NOMO-1 (cell line): ENCODE measurements around the gene PRR19.
A peak's percentile ranks its signal among the peaks of the same experiment; 100 is the strongest.

Source experiments
- DNase-seq, 2 experiments: peaks; one replicate each; lab custom pipeline; 2025; ENCODE audit not compliant: unreplicated experiment in 2 of 2; lab: John Stamatoyannopoulos, UW

Gene PRR19

DNA sequence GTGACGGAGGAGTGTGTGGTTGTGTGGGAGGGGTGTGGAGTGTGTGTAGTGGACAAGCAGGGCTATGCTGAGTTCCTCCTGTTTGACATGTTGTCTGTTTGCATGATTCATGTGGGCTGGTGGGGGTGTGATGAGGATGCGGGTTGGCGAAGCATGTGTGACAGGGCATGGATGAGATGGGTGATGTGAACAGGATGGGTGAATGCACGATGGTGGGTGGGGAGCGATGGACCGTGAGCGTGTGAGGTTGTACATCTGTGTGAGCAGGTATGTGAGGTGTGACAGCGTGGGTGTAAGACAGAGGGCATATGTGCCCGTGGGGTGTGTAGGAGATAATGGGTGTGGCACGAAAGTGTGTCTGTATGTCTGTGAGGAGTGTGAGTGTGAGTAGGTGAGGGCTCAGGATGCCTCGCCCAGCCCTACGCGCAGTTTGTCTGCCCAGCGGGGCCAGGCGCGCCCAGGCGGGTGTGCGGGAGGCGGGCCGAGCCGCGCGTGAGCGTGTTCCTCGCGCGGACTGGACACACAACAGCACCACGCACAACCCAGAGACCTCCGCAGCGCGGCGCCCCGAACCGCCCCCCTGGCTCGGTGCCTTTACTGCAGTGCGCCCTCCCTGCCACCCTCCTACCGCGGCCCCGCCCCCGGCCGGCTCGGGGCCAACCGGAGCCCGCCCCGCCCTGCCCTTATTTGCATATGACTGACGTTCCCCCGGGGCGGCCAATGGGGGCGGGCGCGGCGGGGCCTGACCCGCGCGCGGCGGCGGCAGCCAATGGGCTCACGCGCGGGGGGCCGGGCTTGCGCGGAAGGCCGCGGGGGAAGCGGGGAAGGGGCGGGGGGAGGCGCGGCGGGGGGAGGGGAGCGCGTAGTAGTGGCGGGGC, 18.5 kb upstream of the PRR19 start:
- DNase-seq = peak; percentile 84 to 98

DNA sequence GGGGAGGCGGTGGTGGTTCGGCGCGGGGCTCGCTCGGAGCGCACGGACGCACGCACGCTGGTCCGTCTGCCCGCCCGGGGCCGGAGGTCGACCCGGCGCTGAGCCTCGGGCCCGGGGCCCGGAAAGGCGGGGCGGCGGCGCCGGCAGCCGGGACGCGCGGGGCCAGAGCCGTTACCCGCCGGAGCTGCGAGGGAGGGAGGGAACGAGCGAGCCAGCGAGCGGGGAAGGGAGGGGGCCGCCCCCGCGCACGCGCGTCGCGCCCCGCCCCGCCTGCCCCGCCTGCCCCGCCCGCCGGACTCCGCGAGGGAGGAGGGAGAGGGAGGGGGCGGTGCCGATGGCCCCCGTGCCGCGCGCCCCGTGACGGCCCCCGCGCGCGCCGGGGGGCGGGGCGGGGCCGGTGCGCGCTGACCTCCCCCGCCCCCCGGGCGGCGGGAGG, 17.8 kb upstream of the PRR19 start:
- DNase-seq = peak; percentile 69 to 78

DNA sequence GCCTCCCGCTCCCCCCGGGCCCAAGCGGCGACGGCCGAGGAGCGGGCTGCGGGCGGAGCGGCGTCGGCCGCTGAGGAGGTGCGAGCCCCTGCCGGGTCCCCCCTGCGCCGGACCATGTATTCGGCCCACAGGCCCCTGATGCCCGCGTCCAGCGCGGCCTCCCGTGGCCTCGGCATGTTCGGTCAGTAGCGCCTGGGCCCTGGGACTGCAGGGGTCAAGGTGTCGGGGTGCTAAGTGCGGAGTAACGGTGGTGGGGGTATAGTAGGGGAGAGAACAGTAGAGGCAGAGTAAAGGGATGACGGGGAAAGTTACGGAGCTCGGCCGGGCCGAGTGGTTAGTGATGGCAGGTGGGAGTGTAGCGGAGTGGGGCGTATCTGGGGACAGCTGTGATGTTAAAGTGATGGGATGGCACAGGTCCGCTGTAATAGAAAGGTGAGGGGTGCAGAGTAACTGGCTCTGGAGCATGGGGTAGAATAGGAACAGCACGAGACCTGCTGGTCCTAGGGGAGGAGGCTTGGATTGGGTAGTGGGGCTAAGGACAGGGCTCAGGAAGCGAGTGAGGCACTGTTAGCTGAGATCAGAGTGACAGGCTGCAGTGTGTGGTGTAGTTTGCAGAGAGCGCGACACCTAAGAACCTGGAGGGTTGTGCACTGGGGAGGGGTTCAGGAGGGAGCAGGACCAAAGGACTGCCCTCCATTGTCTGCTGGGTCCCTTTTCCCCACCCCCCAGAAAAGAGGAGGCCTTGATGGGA, 17.2 kb upstream of the PRR19 start:
- peak in 1 of 2 experiments; percentile 26 for DNase-seq

DNA sequence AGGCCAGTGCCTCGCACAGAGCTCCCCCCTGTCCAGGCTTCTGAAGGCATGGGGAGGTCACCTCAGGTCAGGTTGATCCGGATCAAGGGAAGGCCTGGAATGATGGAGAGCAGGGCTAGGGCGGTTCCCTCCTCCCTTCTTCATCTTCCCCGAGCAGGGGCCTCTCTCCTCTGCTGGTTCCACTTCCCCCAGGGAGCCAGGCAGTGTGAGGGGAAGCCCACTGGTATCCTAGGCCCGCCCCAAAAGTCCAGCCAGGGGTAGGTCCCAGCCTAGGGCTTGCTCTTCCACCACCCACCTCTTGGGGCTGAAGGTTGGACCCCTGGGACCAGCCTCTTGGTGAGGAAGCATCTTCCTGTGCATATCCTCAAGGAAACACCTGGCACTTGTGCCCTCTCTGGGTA, 16.4 kb upstream of the PRR19 start:
- DNase-seq = peak; percentile 30 to 41

DNA sequence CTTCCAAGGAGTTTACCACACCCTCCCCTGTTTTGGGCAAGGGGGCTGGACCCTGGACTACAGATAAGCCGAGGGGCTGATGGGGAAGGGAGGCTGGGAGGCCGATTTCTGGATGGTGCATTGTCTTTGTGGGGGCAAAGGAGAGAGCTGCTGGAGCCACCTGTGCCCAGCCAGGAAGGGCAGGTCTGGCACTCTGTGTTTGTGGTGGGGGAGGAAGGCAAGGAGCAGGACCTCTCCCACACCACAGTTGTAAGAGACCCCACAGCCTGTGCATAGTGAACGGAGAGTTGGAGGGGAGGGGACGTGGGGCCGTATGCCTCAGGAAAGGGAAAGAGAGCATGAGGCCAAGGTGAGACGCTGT, 16.0 kb upstream of the PRR19 start:
- DNase-seq = no peak

DNA sequence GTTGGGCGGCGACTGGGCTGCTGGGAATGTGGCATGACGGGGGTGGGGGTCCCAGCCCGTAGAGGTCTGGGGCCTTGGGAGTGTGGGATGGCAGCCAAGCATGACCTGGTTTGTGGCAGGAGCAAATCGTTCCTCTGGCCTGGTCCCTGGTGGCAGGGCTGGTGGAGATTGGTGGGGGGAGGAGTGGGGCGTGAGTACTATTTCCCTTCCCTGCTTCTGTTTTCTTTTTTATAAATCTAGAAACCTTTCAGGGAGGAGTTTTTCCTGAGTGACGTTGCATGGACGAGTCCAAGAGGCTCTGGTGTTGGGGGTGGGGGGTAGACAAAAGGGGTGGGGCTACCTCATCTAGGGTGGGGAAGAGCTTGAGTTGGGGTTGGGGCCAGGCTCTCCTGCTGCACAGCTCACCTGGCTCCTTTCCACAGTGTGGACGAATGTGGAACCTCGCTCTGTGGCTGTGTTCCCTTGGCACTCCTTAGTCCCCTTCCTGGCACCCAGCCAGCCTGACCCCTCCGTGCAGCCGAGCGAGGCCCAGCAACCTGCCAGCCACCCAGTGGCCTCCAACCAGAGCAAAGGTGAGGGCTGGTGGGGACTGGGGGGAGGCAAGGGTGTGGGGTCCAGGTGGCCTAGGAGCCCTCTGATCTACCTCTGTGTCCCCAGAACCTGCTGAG, 15.4 kb upstream of the PRR19 start:
- DNase-seq = peak in 1 of 2 experiments; percentile 1

DNA sequence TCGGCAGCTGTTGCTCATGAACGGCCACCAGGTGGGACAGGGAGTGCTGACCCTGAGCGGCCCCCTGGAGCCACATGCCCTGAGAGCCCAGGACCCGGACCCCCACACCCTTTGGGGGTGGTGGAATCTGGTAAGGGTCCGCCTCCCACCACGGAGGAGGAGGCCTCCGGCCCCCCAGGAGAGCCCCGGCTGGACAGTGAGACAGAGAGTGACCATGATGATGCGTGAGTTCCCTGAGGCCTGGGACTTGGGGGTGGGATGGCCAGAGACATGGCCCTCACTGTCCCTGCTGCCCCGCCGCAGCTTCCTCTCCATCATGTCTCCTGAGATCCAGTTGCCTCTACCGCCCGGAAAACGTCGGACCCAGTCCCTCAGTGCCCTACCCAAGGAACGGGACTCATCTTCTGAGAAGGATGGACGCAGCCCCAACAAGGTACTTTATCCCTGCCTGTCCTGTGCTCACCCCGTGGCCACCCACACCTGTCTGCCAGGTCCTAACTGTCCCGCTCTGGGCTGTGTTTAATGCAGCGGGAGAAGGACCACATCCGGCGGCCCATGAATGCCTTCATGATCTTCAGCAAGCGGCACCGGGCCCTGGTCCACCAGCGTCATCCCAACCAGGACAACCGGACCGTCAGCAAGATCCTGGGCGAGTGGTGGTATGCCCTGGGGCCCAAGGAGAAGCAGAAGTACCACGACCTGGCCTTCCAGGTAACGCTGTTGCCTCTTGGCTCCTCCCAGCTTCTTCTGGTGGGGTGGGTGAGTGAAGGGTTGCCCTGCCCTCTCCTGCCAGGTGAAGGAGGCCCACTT, 14.7 kb upstream of the PRR19 start:
- DNase-seq = no peak

DNA sequence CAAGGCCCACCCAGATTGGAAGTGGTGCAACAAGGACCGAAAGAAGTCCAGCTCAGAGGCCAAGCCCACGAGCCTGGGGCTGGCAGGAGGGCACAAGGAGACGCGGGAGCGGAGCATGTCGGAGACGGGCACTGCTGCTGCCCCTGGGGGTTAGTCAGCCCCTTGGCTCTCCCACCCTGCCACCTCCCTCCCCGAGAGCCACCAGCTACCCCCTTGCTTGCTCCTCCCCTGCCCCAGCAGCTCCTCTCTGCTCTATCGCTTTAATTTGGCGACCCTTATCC, 14.2 kb upstream of the PRR19 start:
- no peak for DNase-seq

DNA sequence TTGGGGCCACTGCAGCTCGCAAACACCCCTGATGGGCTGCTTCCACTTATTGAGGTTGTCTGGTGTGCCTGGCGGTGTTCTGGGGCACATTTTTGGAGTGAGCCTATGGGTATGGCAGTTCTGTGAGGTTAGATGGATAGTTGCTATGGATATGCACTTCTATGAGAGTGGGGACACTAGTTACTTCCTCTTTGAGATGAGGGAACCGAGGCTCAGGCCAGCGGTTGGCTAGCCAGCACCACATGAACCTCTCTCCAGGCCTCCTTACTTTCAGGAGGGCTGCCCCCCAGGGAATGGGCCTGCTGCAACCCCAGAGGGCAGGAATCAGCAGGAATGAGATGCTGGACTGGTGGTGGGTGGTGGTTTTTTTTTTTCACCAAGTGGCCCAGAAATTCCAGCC, 13.5 kb upstream of the PRR19 start:
- DNase-seq = peak in 1 of 2 experiments; percentile 56

DNA sequence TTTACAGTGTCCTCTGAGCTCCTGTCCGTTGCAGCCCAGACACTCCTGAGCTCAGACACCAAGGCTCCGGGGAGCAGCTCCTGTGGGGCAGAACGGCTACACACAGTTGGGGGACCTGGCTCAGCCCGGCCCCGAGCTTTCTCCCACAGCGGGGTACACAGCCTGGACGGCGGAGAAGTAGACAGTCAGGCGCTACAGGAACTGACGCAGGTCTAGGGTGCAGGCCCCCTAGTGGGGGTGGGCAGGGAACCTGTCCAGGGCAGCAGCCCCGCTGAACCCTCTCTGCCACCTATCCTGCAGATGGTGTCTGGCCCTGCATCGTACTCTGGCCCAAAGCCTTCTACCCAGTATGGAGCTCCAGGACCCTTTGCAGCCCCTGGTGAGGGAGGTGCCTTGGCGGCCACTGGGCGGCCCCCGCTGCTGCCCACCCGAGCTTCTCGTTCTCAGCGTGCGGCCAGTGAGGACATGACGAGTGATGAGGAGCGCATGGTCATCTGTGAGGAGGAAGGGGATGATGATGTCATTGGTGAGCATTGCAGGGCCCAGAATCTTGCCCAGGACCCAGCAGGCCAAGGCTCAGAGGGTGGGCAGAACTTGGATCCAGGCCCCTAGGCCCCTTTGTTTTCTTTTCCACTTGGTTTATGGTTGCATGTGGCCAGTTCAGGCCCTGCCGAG, 12.9 kb upstream of the PRR19 start:
- DNase-seq = no peak

DNA sequence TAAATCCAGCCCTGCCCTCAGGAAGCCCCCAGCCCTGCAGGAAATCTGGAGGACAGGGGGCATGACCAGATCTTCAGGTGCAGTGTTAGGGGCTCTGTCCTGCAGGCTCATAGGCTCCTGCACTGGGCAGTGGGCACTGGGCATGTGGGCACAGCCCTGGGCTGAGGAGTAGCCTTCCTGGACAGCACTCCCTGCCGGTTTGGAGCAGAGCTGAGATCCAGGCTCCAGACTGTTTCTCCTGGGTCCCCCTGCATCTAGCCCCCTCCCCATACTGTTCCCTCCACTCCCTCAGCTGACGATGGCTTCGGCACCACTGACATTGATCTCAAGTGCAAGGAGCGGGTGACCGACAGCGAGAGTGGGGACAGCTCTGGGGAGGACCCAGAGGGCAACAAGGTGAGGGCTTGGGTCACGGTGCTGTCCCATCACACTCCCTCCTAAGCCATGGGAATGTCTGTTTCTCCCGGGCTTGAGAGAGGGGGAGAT, 12.3 kb upstream of the PRR19 start:
- DNase-seq = no peak

DNA sequence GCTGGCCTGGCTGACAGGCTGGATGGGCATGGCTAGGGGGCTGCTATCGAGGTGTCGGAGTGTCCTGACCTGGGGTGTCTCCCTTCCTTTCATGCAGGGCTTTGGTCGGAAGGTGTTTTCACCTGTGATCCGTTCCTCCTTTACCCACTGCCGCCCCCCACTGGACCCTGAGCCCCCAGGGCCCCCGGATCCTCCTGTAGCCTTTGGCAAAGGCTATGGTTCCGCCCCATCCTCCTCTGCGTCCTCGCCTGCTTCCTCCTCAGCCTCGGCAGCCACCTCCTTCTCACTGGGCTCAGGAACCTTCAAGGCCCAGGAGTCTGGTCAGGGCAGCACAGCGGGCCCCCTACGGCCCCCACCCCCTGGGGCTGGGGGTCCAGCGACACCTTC, 11.8 kb upstream of the PRR19 start:
- no peak for DNase-seq

DNA sequence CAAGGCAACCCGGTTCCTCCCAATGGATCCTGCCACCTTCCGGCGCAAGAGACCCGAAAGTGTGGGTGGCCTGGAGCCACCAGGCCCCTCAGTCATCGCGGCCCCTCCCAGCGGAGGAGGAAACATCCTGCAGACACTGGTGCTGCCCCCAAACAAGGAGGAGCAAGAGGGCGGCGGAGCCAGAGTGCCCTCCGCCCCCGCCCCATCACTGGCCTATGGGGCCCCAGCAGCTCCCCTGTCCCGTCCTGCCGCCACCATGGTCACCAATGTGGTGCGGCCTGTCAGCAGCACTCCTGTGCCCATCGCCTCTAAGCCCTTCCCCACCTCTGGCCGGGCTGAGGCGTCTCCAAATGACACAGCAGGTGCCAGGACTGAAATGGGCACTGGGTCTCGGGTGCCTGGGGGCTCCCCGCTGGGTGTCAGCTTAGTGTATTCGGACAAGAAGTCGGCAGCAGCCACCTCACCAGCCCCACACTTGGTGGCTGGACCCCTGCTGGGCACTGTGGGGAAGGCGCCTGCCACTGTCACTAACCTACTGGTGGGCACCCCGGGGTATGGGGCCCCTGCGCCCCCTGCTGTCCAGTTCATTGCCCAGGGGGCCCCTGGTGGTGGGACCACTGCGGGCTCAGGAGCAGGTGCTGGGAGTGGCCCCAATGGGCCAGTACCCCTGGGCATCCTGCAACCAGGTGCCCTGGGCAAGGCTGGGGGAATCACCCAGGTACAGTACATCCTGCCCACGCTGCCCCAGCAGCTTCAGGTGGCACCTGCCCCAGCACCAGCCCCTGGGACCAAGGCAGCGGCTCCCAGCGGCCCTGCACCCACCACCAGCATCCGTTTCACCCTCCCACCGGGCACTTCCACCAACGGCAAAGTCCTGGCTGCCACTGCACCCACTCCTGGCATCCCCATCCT, 11.2 kb upstream of the PRR19 start:
- peak in 1 of 2 experiments; percentile 5 for DNase-seq

DNA sequence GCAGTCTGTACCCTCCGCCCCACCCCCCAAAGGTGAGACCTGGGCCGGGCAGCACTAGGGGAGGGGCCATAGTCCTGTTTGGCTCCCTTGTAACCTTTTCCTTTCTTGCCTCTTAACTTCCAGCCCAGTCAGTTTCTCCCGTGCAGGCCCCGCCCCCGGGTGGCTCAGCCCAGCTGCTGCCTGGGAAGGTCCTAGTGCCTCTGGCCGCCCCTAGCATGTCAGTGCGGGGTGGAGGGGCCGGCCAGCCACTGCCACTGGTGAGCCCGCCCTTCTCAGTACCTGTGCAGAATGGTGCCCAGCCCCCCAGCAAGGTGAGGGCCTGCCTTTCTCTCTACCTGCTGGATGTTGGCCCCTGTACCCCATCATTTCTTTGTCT, 10.5 kb upstream of the PRR19 start:
- DNase-seq = no peak

DNA sequence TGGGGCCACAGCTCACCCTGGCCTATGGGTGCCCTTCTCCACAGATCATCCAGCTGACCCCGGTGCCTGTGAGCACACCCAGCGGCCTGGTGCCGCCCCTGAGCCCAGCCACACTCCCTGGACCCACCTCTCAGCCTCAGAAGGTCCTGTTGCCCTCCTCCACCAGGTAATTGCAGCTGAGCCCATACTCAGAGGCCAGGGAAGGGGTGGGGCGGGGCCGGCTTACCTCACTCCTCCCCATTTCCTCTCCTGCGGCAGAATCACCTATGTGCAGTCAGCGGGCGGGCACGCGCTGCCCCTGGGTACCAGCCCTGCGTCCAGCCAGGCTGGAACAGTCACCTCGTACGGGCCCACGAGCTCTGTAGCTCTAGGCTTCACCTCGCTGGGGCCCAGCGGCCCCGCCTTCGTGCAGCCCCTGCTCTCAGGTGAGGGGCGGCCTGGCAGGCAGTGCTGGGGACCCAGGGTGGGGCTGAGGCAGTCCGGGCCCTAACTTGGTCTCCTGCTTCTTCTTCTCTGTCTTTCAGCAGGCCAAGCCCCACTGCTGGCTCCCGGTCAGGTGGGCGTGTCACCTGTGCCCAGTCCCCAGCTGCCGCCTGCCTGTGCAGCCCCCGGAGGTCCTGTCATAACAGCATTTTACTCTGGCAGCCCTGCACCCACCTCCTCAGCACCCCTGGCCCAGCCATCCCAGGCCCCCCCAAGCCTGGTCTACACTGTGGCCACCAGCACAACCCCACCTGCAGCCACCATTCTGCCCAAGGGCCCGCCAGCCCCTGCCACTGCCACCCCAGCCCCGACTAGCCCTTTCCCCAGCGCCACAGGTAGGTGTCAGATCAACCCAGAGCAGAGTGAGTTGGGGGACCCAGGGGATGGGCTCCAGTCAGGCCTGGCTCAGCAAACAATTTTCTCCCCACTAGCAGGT, 9.6 kb upstream of the PRR19 start:
- no peak for DNase-seq

DNA sequence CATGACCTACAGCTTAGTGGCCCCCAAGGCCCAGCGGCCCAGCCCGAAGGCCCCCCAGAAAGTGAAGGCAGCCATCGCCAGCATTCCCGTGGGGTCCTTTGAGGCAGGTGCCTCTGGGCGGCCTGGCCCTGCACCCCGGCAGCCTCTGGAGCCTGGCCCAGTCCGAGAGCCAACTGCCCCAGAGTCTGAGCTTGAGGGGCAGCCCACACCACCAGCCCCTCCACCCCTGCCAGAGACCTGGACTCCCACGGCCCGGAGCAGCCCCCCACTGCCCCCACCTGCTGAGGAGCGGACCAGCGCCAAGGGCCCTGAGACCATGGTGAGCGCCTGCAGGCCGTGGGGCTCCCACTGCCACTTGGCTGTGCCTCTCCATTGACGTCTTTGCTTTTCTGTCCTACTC, 9.0 kb upstream of the PRR19 start:
- no peak for DNase-seq

DNA sequence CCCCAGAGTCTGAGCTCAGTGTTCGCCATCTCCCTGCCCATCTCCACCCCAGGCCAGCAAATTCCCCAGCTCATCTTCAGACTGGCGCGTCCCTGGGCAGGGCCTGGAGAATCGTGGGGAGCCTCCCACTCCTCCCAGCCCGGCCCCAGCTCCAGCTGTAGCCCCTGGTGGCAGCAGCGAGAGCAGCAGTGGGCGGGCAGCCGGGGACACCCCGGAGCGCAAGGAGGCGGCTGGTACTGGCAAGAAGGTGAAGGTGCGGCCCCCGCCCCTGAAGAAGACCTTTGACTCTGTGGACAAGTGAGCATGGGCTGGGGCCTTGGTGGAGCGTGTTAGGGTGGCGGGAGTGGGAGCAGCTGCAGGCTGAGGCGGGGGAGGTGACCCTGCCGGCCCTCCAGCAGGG, 8.4 kb upstream of the PRR19 start:
- no peak for DNase-seq

DNA sequence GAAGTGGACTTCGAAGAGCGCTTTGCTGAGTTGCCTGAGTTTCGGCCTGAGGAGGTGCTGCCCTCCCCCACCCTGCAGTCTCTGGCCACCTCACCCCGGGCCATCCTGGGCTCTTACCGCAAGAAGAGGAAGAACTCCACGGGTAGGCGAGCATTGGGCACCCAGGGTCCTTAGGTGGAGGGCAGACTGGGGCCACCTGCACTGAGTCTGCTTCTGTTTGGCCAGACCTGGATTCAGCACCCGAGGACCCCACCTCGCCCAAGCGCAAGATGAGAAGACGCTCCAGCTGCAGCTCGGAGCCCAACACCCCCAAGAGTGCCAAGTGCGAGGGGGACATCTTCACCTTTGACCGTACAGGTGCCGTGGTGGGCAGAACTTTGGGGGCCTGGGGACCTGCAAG, 8.0 kb upstream of the PRR19 start:
- DNase-seq = no peak
